HEK293T (cell line): ENCODE results near the gene NPTXR.

Source experiments
- CTCF ChIA-PET: fragments of 350-600 bp; formaldehyde crosslinking; extraction: SDS; loops from one replicate; lab custom pipeline; 2021; ENCODE audit warnings: antibody characterized with exemption, inconsistent platforms; lab: Yijun Ruan, JAX
- POLR2A ChIA-PET: fragments of 350-600 bp; formaldehyde crosslinking; extraction: SDS; loops from one replicate; lab custom pipeline; 2020; ENCODE audit warnings: antibody characterized with exemption, inconsistent platforms; lab: Yijun Ruan, JAX
- DNase-seq: peaks from one replicate; pipeline ENCODE4 v3.0.0; 2012; ENCODE audit warnings: mixed read lengths; ENCODE audit errors: extremely low spot score
- ARNT ChIP-seq: fragments of 450-650 bp; IDR thresholded peaks from 2 replicates; pipeline ENCODE4 v1.6.1; 2017; ENCODE audit warnings: mild to moderate bottlenecking
- BHLHE40 ChIP-seq: fragments of 450-650 bp; IDR thresholded peaks from 2 replicates; pipeline ENCODE4 v1.6.1; 2016; ENCODE audit warnings: mild to moderate bottlenecking, moderate library complexity, borderline replicate concordance
- CTBP1 ChIP-seq: fragments of 450-650 bp; IDR thresholded peaks from 2 replicates; pipeline ENCODE4 v1.6.1; 2016; ENCODE audit warnings: borderline replicate concordance
- ELF4 ChIP-seq: fragments of 450-650 bp; IDR thresholded peaks from 2 replicates; pipeline ENCODE4 v1.6.1; 2017; ENCODE audit warnings: antibody characterized with exemption
- FOXA1 ChIP-seq: fragments of 450-650 bp; IDR thresholded peaks from 2 replicates; pipeline ENCODE4 v1.6.1; 2016; ENCODE audit warnings: mild to moderate bottlenecking
- FOXK2 ChIP-seq: fragments of 450-650 bp; IDR thresholded peaks from 2 replicates; pipeline ENCODE4 v1.6.1; 2016; ENCODE audit warnings: mild to moderate bottlenecking
- FOXM1 ChIP-seq: fragments of 450-650 bp; IDR thresholded peaks from 2 replicates; pipeline ENCODE4 v1.6.1; 2017; ENCODE audit warnings: mild to moderate bottlenecking, borderline replicate concordance
- HDGF ChIP-seq: fragments of 450-650 bp; IDR thresholded peaks from 2 replicates; pipeline ENCODE4 v1.6.1; 2017; ENCODE audit warnings: antibody characterized with exemption, borderline replicate concordance
- L3MBTL2 ChIP-seq: fragments of 450-650 bp; conservative IDR thresholded peaks from 2 replicates; pipeline ENCODE4 v1.6.1; 2016; ENCODE audit warnings: mild to moderate bottlenecking
- LEF1 ChIP-seq: fragments of 450-650 bp; IDR thresholded peaks from 2 replicates; pipeline ENCODE4 v1.6.1; 2017; ENCODE audit warnings: mild to moderate bottlenecking, borderline replicate concordance
- NFRKB ChIP-seq: fragments of 450-650 bp; IDR thresholded peaks from 2 replicates; pipeline ENCODE4 v1.6.1; 2016; ENCODE audit warnings: mild to moderate bottlenecking, moderate library complexity
- SP1 ChIP-seq: fragments of 450-650 bp; IDR thresholded peaks from 2 replicates; pipeline ENCODE4 v1.6.1; 2017
- SUZ12 ChIP-seq: fragments of 450-650 bp; IDR thresholded peaks from 2 replicates; pipeline ENCODE4 v1.6.1; 2016; ENCODE audit warnings: mild to moderate bottlenecking
- TARDBP ChIP-seq: fragments of 450-650 bp; IDR thresholded peaks from 2 replicates; pipeline ENCODE4 v1.6.1; 2016
- ZNF384 ChIP-seq: fragments of 450-650 bp; IDR thresholded peaks from 2 replicates; pipeline ENCODE4 v1.6.1; 2016
- TF ChIP-seq, protein P1 (sequence below): fragments of 450-650 bp; IDR thresholded peaks from 2 replicates; pipeline ENCODE4 v1.6.1; 2016

The NPTXR gene

DNA sequence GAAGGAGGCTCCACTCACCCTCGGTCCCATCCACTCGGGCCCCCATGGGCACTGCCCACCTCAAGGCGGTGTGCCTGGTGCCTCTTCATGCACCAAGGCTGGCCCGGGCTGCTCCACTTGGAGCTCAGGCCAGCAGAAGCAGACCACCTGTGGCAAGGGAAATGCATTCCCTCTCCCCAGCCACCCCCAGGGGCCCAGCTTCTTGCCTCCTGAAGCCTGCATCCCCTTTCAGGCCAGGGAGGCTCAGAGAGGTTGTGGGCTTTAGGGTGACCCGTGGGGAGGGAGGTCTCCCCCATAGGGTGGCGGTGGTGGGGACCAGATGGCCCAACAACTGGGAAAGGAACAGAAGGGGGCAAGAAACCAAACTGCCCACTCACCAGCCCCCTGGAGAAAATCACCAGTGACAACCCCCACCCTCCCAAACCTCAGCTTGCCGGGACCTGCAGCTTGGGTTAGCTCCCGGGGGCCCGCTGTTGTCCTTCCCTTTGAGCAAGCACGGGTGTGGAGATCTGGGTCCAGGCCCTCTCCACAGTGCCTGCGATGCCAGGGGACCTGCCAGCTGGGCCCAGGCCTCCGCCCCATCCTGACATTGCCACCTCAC is 19.8 kb upstream of the NPTXR start:
- DNase-seq, result no peak
- CTCF ChIA-PET, result no interaction called here
- TF ChIP-seq ELF4 (no peak), TARDBP (no peak), SP1 (no peak), SUZ12 (no peak), NFRKB (no peak), FOXM1 (no peak), HDGF (no peak), BHLHE40 (no peak), ZNF384 (no peak), LEF1 (no peak), L3MBTL2 (no peak), FOXA1 (no peak), ARNT (no peak), FOXK2 (no peak), CTBP1 (no peak)
- TF ChIP-seq, protein P1, sequence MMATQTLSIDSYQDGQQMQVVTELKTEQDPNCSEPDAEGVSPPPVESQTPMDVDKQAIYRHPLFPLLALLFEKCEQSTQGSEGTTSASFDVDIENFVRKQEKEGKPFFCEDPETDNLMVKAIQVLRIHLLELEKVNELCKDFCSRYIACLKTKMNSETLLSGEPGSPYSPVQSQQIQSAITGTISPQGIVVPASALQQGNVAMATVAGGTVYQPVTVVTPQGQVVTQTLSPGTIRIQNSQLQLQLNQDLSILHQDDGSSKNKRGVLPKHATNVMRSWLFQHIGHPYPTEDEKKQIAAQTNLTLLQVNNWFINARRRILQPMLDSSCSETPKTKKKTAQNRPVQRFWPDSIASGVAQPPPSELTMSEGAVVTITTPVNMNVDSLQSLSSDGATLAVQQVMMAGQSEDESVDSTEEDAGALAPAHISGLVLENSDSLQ, result no peak
- POLR2A ChIA-PET, result interaction anchor here (0.8 to 1.6 kb wide), 3 partner anchors 19 to 96 kb away, joined by 3 to 6 read pairs (median 4); partner anchors contain the start of gene NPTXR

- TF ChIP-seq ZNF384 (peak; percentile 82), TARDBP (no peak)
- DNase-seq, result no peak
- POLR2A ChIA-PET, result interaction anchor here (0.6 to 1.8 kb wide), 5 partner anchors 9 to 94 kb away, joined by 3 to 9 read pairs (median 3); partner anchors contain the start of gene NPTXR
- CTCF ChIA-PET, result interaction anchor here (0.8 to 2.3 kb wide), 3 partner anchors 94 to 104 kb away, joined by 3 to 6 read pairs (median 3); no protein-coding TSS in a partner anchor
Measured at GRCh38 chr22:38862375-38863329, 18.8 kb upstream of the NPTXR start.

GRCh38 chr22:38861927-38862326 is 18.1 kb upstream of the NPTXR start:
- ChIA-PET CTCF (interaction anchor here (1.1 to 2.3 kb wide), 3 partner anchors 8 to 103 kb away, joined by 3 to 9 read pairs (median 6); no protein-coding TSS in a partner anchor), POLR2A (interaction anchor here (0.6 to 1.8 kb wide), 4 partner anchors 9 to 93 kb away, joined by 3 to 9 read pairs (median 4); partner anchors contain the start of gene NPTXR)
- no peak for DNase-seq
- TF ChIP-seq, protein P1, result no peak
- TF ChIP-seq ARNT (no peak), SP1 (no peak), HDGF (no peak), ZNF384 (no peak), FOXK2 (no peak), L3MBTL2 (no peak), TARDBP (no peak), CTBP1 (no peak), NFRKB (no peak)

- TF ChIP-seq ZNF384 (no peak), ARNT (no peak), FOXM1 (no peak), SUZ12 (no peak), SP1 (no peak), TARDBP (no peak), LEF1 (no peak), CTBP1 (no peak), FOXK2 (no peak), ELF4 (no peak)
- TF ChIP-seq, protein P1, result no peak
- ChIA-PET POLR2A (interaction anchor here (0.8 to 1.8 kb wide), 2 partner anchors 8 to 91 kb away, joined by 3 to 9 read pairs; no protein-coding TSS in a partner anchor), CTCF (interaction anchor here (0.7 to 2.3 kb wide), 4 partner anchors 9 to 391 kb away, joined by 3 to 9 read pairs (median 4); no protein-coding TSS in a partner anchor)
- no peak for DNase-seq
Measured at GRCh38 chr22:38861170-38861876, 17.5 kb upstream of the NPTXR start.
